GM18858 (cell line): ENCODE data around the gene ROMO1.
A peak's percentile ranks its signal among the peaks of the same experiment; 100 is the strongest.
"Not testable (repeated sequence)": the region's sequence is repeated elsewhere in the genome, so short reads cannot be mapped to it uniquely, and the experiment has no call there.

Source experiments
- ATAC-seq: cut with Tn5 transposase; IDR thresholded peaks from one replicate; pipeline ENCODE4 v1.9.1; 2021; ENCODE audit not compliant: unreplicated experiment

ROMO1 gene

DNA sequence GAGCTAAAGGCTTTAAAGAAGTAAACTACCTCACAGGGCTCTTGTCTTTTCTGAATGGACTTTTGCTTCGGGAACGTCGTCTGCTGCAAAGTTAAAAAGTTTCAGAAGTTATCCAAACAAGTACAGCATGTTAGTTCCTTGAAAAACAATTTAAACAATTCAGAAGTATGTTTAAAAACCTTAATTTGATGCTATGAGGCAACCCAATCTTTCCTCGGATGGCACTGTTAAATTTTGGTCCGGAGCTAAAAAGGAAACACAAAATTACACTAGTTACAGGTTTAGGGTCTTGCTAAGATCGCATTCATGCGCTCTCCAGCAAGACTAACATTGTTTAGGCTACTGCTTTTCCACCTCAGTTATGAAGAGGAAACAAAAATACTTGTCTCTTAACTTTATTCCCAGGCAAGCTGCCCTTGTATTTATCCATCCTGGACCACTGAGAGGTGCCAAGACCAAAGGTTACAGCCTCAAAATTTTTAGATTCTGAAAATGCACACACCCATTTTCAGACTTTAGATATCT, 30.1 kb downstream of the ROMO1 start:
- ATAC-seq, result no peak

DNA sequence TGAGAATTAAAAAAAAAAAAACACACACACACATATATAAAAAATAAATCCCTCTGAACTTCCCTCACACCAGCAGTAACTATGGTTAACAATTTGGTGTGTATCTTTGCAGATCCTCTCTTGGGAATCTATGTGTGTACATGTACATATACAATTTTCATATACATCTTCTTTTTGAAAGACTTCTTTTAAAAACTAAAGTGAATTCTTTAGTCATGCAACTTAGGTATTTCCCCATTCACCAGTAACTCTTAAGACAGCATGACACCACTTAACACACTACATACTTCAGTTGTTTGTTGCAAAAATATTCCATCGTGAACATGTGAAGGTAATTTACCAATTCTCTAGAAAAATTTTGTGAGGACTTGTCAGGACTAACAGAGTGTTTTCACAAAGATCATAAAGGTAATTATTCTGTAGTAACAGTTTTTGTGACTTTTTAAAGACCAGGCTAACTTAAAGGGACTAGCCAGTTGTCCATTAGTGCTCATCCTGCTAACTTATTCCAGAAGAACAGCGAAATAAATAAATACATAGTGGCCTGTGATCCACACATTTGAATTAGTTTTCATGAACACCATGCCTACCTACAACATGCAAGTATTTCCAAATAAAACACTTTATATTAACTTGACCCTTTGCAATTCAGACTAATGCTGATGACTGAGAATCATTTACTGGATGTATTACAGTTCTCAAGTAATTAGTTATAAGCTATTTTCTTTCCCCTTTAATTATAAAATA, 30.8 kb downstream of the ROMO1 start:
- ATAC-seq, result no peak

DNA sequence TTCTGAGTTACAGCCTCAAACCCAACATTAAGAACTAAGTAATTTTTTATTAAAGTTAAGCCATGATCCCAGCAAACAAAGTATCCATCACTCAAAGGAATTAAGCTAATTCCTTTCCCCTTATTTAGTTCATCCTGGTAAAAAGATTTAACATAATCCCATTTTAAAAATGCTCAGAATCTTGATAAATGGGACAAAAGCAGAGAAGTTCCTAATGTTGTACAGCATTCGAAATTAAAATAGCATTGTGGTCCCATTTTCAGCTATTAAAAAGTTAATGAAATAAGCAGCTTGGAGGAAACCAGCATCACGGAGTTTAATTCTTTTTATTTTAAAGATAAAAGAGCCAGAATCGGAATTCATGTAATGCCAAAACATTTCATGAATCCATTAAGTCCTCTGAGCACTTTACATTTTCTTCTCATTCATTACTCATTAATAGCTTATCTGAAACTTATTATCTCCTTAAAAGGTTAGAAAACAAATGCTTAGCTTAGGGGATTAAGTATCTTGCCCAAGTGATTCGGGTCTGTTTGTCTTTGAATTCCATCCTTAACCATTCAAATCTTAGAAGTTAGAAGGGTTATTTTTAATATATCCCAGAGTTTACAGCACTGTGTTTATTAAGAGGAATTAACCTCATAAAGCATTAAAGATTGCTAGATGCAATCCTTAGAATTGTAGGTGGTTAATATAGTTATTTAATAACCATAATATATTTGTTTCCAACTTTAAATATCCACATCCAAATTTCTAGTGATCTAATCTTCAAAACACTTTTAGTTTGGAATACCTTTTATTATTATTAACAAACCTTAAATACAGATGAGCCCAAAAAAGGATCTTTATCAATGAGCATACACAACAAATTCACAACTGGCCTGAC, 31.6 kb downstream of the ROMO1 start:
- no peak for ATAC-seq

DNA sequence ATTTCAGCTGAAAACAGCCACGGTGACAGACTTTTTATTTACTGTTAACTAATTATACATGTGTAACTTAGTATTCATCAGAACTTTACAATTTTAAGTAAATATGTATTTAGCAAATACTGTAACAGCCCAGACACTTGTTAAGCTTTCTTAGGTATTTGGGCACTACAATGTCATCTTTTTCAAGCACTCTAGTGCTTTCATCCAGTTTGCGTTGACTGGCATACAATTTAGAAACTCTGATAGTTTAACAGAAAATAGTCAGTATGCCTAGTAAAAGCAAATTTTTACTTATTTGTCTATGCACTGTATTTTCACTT, 32.2 kb downstream of the ROMO1 start:
- no peak for ATAC-seq

DNA sequence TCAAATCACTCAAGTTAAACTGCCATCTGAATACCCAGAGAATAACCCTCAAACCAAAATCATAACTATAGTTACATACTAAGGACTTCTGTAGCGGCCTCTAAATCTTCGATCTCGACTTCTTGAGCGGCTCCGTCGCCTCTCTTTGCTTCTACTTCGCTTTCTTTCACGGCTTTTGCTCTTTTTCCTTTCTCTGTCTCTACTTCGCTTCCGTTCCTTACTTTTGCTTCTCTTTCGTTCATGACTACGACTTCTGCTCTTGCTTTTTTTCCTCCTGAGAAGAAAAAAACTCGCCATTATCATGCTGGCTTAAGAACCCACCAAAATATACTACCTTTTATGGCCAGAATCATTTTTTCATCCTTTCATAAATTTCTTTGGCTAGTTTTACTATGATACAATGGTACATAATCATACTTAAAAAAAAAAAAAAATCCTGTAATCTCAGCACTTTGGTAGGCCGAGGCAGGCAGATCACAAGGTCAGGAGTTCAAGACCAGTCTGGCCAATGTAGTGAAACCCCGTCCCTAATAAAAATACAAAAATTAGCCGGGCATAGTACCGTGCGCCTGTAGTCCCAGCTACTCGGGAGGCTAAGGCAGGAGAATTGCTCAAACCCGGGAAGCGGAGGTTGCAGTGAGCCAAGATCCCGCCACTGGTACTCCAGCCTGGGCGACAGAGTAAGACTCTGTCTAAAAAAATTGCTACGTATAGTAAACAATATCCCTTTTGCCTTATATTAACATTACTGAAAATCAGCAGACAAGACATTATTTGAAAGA, 32.8 kb downstream of the ROMO1 start:
- ATAC-seq, result no peak

DNA sequence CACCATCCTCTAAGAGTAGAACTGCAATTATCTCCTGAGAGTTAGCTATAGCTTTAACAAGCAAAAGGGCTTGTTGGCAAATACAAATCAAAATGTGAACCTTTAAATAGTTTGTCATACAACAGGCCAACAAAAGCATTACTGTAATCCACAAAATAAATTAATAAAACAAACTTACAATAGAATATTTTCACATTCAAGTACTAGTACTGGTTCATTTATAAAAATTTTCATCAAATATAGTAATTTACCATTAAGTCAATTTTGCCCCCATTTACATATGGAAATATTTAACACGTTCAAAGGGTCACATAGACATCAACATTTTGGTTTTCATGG, 33.4 kb downstream of the ROMO1 start:
- ATAC-seq, result no peak

DNA sequence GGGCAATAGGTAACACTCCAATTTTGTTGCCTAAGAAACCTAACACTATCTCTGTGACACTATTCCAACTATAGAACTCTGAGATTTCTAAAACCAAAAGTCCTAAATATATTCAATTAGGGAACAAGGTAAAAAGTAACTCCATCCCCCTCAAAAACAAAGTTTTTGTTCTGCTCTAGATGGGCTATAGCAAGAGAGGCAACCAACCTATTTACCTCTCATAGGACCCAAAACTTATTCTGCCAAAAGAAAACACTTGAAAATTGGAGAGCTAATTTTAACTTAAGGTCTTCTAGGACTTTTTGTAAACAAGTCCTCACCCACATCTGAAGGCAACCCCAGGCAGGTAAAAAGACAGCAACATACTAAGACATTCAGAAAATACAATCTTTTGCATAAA, 35.2 kb downstream of the ROMO1 start:
- ATAC-seq, result no peak

DNA sequence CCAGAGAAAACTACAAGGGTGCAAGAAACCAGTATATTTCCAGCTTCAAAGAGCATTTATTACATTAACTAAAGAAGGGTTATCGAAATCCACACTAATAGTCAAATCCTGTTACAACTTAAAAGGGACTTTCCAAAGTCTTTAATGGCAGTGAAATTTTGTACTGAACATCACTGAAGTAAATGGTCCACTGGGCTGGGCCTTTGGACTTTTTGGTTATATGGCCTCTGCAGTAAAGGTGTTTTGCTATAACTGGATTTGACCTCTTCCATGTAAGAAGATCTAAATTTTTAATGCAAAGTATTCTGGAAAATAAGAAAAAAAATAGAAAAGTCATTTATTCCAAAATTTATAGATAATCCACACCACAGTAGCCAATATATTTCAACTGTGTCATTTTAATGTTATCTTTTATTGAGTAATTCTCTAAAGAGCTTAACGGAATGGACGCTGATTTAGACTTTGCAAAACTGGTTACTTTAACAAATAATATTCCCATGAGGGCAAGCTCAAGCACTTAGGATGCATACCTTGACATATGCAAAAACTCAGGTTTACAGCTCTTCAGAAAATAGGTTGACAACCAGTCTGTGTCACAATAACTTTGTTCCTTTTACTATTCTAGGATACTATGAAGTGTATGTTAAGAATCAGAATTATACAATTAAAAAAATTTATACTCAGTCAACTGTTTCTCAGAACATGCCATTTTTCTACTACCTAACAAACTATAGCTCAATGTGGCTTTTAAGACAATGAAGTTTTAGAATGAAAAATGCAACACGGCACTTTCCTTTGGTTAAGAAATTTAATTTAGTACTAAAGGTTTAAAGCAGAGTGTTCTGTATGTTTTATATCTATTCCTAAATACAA, 35.8 kb downstream of the ROMO1 start:
- ATAC-seq, result no peak

DNA sequence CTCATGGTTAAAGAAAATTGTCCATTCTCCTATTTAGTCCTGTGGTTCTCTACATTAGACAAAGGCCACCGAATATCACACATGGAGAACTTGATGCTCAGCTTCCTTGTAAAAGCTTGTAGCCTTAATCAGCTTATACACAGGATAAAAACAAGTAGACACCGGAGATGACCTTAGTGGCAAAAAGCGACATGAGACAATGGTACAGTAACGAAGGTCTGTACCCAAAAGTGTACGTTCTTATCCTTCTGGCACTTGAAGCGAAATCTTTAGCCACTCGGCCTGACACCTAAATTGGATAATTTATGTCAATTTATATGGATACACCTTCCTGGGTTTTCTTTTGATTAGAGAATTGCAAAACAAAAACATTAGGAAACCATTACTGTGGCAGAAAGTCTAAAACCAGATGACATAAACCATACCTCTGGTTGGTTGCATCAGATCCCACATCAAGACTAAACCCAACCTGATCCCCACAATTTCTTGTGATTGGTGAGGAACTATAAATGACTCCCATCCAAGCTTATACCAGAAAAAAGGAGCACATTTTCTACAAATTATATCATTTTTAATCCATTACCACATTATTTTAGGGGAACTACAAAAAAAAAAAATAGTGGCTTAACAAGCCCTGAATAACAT, 36.7 kb downstream of the ROMO1 start:
- no peak for ATAC-seq

DNA sequence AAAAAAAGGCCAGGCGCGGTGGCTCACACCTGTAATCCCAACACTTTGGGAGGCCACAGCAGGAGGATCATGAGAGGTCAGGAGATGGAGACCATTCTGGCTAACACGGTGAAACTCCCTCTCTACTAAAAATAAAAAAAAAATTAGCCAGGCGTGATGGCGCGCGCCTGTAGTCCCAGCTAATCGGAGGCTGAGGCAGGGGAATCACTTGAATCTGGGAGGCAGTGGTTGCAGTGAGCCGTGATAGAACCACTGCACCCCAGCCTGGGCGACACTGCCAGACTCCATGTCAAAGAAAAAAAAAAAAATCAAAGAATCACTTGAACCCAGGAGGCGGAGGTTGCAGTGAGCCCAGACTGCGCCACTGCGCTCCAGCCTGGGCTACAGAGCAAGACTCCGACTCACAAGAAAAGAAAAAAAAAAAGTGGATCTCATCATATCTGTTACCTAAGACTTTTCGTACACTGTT, 38.7 kb downstream of the ROMO1 start:
- no peak for ATAC-seq

DNA sequence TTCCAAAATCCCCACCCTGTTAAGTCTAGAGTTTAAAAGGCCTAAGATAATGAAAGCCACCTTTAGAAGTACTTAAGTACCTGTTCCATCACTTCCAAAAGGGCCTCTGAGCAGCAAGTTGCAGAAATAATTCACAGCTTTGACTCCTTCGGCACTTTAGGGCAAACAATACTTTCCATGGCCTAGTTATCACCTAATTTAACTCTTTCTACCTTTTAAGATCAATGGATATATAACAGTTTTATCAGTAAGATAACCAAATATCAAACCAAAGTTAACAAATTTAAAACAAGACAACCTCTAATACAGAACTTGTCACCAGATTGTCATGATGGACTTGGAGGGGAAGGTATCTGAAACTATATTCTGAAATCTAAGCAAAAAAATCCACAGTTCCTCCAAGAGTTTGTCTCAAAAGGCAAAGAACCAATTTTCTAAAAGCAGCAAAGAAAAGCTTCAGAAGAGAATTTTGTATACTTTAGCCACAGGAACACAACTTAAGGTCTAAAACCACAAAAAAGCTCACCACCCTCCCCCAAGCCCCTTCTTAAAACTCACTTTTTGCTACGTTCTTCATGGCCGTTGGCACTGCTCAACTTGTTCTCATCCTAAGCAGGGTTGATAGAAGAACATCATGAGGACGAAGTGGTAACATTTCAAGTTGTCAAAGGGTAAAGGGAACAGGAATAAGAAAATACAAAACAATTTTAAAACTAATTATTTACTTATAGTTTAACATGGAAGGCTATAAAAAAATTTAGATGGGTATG, 39.4 kb downstream of the ROMO1 start:
- no peak for ATAC-seq

DNA sequence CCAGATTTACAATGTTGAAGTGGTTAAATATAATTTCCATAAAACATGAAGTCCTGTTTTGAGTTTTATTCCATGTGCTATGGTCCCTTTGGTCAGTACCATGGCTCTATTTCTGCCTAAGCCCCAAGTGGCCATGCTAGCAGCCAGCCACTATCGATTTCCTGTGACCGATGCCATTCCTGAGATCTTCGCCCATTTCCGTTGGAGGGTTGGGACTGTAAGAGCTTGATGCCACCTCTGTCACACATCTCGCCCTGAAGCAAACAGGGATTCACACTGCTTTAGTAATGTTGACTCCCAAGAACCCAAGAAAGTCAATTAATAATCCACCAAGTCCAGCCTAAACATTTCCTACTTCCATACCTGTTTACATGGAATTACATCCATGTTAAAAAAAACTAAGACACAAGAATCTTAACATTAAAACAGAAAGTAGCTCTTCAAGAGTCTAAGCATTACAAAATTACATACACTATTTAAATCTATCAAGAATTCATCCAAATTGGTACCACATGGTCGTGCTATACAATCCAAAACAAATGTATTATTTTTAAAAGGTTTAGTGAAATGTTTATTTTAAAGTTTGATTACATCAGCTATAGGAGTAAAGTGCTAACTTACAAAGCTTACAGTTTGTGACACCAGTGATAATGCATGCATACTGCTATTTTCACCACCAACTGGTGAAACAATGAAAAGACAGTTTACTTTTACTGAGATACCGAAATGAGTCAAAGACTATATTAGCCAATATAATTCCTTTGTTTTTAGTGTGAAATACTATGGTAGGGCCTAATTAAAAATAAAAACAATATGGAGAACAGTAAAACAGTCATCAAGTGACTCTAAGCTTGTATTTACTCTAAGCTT, 40.3 kb downstream of the ROMO1 start:
- no peak for ATAC-seq

DNA sequence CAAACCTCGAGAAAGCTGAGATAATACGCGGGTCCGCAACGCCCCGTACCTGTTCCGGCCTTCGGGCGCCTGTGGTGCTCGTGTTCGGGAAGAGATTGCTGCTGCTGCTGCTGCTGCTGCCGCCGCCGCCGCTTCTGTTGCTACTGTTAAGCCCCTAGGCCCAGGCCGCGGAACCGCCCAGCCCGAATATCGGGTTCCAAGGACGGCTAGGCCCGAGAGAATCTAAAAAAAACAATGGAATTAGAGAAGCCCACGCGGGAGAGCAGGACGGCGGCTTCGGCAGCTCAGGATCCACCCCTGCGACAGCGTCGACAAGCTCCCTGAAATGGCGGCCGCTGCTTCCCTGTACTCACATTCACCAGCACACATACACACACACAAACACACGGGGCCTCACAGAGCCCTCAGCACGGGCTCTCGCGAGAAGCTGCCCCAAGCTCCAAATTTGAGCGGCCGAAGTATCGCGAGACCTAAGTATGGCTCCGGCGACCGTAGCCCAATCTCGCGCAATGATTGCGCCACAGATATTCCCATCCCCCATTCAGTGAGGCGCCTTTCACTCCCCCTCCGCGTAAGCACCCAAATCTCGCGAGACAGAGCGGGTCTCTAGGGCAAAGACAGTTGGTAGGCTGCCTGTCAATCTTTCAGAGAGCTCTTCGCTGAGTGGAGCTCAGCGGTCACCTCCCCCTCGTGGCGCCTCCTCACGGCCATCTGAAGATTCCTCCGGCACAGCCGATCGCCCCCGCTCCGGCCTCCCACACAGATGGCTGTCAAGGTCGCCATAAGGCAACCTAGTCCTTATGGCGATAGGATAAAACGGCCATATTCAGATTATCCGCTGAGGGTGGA, 42.9 kb downstream of the ROMO1 start, which contains the start of gene RBM39:
Gene RBM39, minus strand, starts transcription at position 369 of the 849 bp plus-strand sequence. CDS start 1,386 bp downstream, outside the sequence.
- ATAC-seq, result peak; percentile 73

DNA sequence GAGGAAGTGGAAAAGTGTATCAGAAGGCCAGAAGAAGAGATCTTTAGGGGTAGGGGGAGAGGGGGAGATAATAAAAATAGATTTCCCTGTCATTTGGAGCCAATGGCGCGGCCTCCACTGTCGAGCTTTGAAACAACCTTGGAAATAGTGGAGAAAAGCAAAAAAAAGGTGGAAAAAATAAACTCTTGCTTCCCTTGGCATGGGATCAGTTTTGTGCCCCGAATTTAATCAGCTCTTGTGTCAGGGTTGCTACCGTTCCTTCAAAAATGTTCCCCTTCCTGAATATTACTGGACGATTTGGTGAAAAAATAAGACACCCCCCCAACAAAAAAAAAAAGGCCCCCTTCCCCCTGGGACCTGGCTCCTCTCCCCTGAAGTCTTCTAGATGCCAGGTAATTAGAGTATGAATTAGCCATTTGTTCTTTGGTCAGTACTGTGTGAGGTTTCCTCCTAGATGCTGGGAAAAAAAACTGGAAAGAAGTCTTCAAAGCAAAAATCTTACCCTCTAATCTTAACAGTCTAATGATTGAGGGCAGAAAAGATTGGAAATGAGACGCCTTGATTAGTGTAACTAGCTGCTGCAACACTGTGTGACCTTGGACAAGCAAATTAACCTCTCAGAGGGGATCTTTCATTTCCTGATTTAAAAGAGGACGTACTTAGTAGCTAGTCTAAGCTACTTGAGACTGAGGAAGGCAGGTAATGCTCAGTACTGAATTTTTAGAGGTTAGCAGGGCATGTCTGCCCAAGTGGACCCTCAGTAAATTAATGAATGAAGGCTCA, 43.7 kb downstream of the ROMO1 start:
- ATAC-seq, result no peak

DNA sequence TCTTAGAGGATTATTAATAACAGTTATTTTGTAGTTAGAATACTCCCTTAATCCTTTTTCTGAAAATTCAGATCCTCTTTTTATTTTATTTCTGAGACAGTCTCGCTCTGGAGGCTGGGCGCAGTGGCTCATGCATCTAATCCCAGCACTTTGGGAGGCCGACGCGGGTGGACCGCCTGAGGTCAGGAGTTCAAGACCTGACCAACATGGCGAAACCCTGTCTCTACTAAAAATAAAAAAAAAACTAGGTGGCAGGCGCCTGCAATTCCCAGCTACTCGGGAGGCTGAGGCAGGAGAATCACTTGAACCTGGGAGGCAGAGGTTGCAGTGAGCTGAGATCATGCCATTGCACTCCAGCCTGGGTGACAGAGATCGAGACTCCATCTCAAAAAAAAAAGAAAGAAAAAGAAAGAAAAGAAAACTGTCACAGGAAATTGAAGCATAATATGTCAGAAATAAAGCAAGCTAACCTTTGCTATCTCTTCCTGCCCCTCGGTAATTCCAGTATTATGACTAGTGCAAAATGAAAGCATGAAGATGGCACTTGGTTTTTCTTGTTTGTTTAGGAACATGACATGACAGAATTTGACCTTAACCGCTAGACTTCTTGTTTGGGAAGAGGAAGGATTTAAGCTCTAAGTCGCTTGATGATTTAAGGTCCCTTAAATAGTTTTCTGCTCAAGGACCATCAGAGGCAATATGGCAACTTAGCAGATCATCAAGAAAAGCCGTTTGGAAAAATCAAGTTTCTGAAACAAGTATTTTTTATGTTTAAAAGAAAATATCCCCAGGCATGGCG, 44.7 kb downstream of the ROMO1 start:
- no peak for ATAC-seq

DNA sequence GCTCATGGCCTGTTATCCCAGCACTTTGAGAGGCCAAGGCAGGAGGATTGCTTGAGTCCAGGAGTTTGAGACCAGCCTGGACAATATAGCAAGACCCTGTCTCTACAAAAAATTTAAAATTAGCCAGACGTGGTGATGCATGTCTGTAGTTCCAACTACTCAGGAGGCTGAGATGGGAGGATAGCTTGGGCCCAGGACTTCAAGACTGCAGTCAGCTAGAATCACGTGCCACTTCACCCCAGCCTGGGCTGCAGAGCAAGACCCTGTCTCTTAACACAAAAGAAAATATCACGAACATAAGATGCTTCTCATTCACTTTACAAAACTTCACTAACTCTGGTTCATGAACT, 45.3 kb downstream of the ROMO1 start:
- not testable (repeated sequence) for ATAC-seq
